Measurements from ENCODE around the gene ZNF48.

GRCh38 chr16:30369091-30369937, 25.9 kb upstream of the ZNF48 start:
- TF ChIP-seq CTCF (conservative IDR thresholded peaks at IDR 0.05; ENCODE audit: low read length) (no peak), EZH2phosphoT487 (IDR thresholded peaks at IDR 0.05; ENCODE audit: borderline replicate concordance, low read depth, low read length) (no peak)

Data from OCI-LY7 (cell line).